Kidney (tissue), 14 donors: ENCODE data around the gene HS2ST1. TPM values are rescaled to one million over a fixed set of nuclear protein-coding genes. Genes with fewer than 3 reads are reported as not detected.

ENCODE experiments used
- DNase-seq, 5 donors: peaks; one replicate each; pipeline ENCODE4 v3.0.0-alpha.2; 2013 to 2020
- FAIRE-seq: peaks from 2 replicates; lab custom pipeline; 2012; peaks lifted over from hg19 to GRCh38; lab: Jason Lieb, UNC
- H3K27ac ChIP-seq, 2 donors: one replicate each; pipeline ENCODE4 v1.7.0; 2013; ENCODE audit warnings: low read depth in 2 of 2, low read length in 2 of 2, inconsistent platforms in 1 of 2
- H3K27me3 ChIP-seq: one replicate; pipeline ENCODE4 v1.7.1; 2013; ENCODE audit warnings: low read length, inconsistent platforms; ENCODE audit not compliant: control insufficient read depth, insufficient read depth
- H3K36me3 ChIP-seq, 3 donors: one replicate each; pipeline versions ENCODE4 v1.7.0 to v1.7.1; 2013; ENCODE audit warnings: low read length in 3 of 3, control low read depth in 1 of 3, inconsistent platforms in 1 of 3; ENCODE audit not compliant: insufficient read depth in 3 of 3, control insufficient read depth in 2 of 3
- H3K4me1 ChIP-seq, 3 donors: one replicate each; pipeline versions ENCODE4 v1.7.0 to v1.7.1; 2013; ENCODE audit warnings: low read length in 3 of 3, inconsistent platforms in 1 of 3, low read depth in 1 of 3; ENCODE audit not compliant: control insufficient read depth in 2 of 3, insufficient read depth in 2 of 3
- H3K4me3 ChIP-seq, 3 donors: one replicate each; pipeline versions ENCODE4 v1.7.0 to v1.8.1; 2013; ENCODE audit warnings: low read length in 3 of 3, control low read depth in 1 of 3, inconsistent platforms in 1 of 3
- H3K9ac ChIP-seq, 3 donors: one replicate each; pipeline versions ENCODE4 v1.7.0 to v1.7.1; 2013; ENCODE audit warnings: low read length in 3 of 3, control low read depth in 1 of 3, inconsistent platforms in 1 of 3
- H3K9me3 ChIP-seq, 3 donors: one replicate each; pipeline versions ENCODE4 v1.7.0 to v1.7.1; 2013; ENCODE audit warnings: low read length in 3 of 3, control low read depth in 1 of 3, inconsistent platforms in 1 of 3; ENCODE audit not compliant: control insufficient read depth in 2 of 3, insufficient read depth in 1 of 3
- CTCF ChIP-seq: IDR thresholded peaks from 3 replicates; pipeline ENCODE4 v1.5.1; 2012; ENCODE audit warnings: mild to moderate bottlenecking, moderate library complexity, borderline replicate concordance; ENCODE audit not compliant: insufficient read depth; ENCODE audit errors: extremely low read depth
- intact Hi-C: fragments of 100-400 bp; cut with DNase I; formaldehyde crosslinking; loops from one replicate; pipeline ENCODE4 v1.11.1; 2022
- polyA plus RNA-seq: library from polyadenylated mRNA; stranded (reverse); fragments of 350-450 nt; fragmentation: Illumina TruSeq; extraction: RNeasy Lipid Tissue Mini Kit (QIAGEN cat#74804); gene quantifications from one replicate; pipeline ENCODE4 v1.2.3, GENCODE V29; 2014; ENCODE audit warnings: low read depth, low replicate concordance; ENCODE audit not compliant: insufficient read depth
- total RNA-seq: library from RNA; stranded (reverse); fragmentation: NEBNext Ultra II Directional; extraction: Animal tissue kit (Norgen Biotek cat#: 25700); gene quantifications from one replicate; pipeline ENCODE4 v1.2.1, GENCODE V29; 2021
- donor health status: control.
- donor health status: control.
- donor health status: control.
- donor health status: control.
- donor health status: control.
- donor health status: DM: yes; HTN: yes; CAD: no.
- donor health status: Normal renal cell carcinoma (clear cell type).

Gene HS2ST1
- total and polyA plus RNA-seq, 2 donors from 2014 or later = 10.3 to 27.1 TPM

- intact Hi-C loops = no loop called here
- FAIRE-seq = no peak
- Histone ChIP-seq H3K36me3 (no peaks in the 10 kb centered on the region), H3K9me3 (no peaks in the 10 kb centered on the region), H3K9ac (no peak overlapping the region), H3K27ac (no peak overlapping the region), H3K27me3 (no peaks in the 10 kb centered on the region), H3K4me1 (no peaks in the 10 kb centered on the region), H3K4me3 (no peak overlapping the region)
- DNase-seq = no peak
- no peak for TF ChIP-seq CTCF
Observed at GRCh38 chr1:87144316-87144895, 230.0 kb downstream of the HS2ST1 start.

DNA sequence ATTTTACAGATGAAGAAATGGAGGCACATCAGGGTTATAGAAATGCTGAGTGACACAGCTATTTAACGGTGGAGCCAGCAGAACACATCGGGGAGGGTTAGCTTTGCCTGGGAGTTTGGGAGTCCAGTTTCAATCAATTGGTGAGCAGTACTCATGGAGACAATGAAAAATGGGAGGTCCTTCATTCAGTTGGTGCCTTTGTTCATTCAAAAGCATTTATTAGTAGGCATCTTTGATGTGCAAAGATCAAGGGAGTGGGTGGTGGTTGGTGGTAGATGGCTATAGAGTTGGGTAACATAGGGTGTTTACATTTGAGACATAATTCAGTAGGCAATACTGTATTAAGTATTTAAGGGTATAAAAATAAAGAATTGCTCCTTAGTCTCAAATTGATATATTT lies 230.5 kb downstream of the HS2ST1 start:
- no peaks in the 10 kb centered on the region for H3K4me1 ChIP-seq
- H3K9ac ChIP-seq = no peak overlapping the region
- no peaks in the 10 kb centered on the region for H3K27me3 ChIP-seq
- H3K27ac ChIP-seq = no peak overlapping the region
- TF ChIP-seq CTCF = no peak
- no peaks in the 10 kb centered on the region for H3K9me3 ChIP-seq
- no peaks in the 10 kb centered on the region for H3K36me3 ChIP-seq
- no peak for DNase-seq
- intact Hi-C loops = no loop called here
- FAIRE-seq = no peak
- no peak overlapping the region for H3K4me3 ChIP-seq

DNA sequence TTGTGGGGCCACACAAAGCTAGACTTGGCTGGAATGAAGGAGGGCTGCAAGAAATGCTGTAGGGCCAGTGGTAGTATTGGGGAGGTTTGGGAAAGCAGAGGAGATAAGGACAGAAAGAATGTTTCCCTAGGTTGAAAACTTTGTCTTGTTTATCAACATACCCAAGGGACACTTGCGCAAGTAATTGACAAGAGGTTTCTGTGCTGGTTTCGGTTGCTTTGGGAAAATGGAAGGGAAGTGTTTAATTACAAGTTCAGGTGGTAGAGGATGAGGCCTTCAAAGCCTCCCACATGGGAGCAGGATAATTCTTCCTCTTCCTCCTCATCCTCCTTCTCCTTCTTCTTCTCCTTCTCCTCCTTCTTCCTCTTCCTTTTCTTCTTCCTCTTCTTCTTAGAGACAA lies 232.1 kb downstream of the HS2ST1 start:
- no peak for TF ChIP-seq CTCF
- intact Hi-C loops = no loop called here
- FAIRE-seq = no peak
- Histone ChIP-seq H3K27ac (no peak overlapping the region), H3K4me3 (no peak overlapping the region), H3K9ac (no peak overlapping the region), H3K27me3 (no peaks in the 10 kb centered on the region), H3K36me3 (no peaks in the 10 kb centered on the region), H3K4me1 (no peaks in the 10 kb centered on the region), H3K9me3 (no peaks in the 10 kb centered on the region)
- no peak for DNase-seq

- Histone ChIP-seq H3K27ac (no peak overlapping the region), H3K9me3 (no peaks in the 10 kb centered on the region), H3K9ac (no peak overlapping the region), H3K4me1 (no peaks in the 10 kb centered on the region), H3K27me3 (no peaks in the 10 kb centered on the region), H3K36me3 (no peaks in the 10 kb centered on the region), H3K4me3 (no peak overlapping the region)
- no peak for DNase-seq
- intact Hi-C loops = no loop called here
- no peak for FAIRE-seq
- TF ChIP-seq CTCF = no peak
Observed at GRCh38 chr1:87146986-87147385, 232.6 kb downstream of the HS2ST1 start.
